ENCODE measurements around the gene SSUH2.

Gene SSUH2

DNA sequence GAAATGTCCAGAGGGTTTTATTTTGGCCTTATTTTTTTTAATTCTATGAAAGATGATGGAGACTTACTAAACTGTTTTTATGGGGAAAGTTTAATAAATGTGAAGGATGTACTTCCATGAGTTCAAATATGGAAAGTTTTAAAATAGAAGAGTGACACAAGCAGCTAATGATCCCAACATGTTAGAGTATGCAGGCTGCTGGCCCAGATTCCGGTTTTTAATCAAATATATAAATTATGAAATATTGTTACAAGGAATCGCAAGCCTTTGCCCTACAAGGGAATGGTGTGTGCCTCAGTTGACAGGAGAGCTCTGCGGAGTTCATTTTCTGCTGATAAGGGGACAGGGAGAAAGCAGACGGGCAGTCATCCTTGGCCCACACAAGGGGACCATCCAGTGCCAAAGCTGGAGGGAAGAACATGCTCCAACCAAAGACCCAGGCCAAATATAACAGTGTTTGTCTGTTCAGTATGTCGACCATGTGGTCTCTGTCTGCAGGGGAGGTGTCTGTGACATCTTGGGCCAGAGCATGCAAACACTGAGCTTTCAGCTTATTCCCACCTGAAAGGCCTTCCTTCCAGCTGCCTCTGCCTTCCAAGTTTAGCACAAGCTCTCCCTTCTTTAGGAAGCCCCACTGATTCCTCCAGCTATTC lies 69.8 kb downstream of the SSUH2 start:
- no peak overlapping the region for H3K27ac ChIP-seq
- TF ChIP-seq ZFX (IDR thresholded peaks at IDR 0.05; ENCODE audit: borderline replicate concordance) (no peak), CTCF (IDR thresholded peaks at IDR 0.05) (no peak)

GRCh38 chr3:8574040-8574669 lies 70.4 kb downstream of the SSUH2 start:
- no peak overlapping the region for H3K27ac ChIP-seq
- no peak for TF ChIP-seq CTCF (IDR thresholded peaks at IDR 0.05)
- no peak for TF ChIP-seq ZFX (IDR thresholded peaks at IDR 0.05; ENCODE audit: borderline replicate concordance)

DNA sequence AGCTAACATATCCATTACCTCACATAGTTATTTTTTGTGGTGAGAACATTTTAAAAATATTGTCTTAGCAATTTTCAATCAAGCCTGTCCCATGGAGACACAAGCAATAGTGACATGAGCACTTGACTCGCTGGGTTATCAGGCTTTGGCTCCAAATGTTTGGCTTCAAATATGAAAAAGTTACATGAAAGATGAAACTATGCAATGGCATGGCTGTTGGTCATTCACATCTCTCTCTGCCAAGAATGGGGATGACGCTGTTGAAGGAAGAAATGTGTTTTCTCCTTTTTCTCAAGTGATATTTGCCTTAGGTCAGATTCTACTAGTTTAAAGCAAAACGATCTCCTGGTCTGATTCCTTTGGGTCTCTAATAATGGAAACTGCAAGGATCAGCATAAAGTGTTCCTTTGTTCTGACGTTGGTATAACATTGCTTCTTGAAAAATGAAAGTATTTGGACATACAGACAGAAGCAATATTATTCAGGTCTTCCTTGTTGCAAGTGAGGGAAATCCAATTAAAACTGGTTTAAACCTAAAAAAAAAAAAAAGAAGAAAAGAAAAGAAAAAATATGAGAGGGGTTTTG lies 71.2 kb downstream of the SSUH2 start:
- TF ChIP-seq CTCF (IDR thresholded peaks at IDR 0.05) (no peak), ZFX (IDR thresholded peaks at IDR 0.05; ENCODE audit: borderline replicate concordance) (no peak)
- H3K27ac ChIP-seq: no peak overlapping the region

DNA sequence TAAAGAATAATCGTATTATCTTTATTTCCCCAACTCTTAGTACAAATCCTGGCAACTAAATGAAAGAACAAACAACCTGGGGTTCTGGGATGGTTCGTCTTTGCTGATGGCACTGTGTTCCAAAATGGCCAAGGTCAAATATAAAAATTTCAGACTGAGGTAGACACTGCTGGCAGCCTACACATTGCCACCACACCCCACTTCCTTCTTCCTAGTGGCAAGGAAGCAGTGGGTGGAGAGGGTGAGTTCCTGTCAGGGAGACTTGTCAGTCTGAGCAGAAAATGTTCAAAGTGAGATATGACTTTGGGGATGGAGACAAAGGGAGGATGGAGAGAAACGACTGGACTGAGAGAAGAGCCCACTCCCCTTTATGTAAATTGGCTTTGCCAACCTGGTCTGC lies 73.3 kb downstream of the SSUH2 start:
- no peak overlapping the region for H3K27ac ChIP-seq
- TF ChIP-seq CTCF (IDR thresholded peaks at IDR 0.05): no peak
- TF ChIP-seq ZFX (IDR thresholded peaks at IDR 0.05; ENCODE audit: borderline replicate concordance): no peak

Data from 22Rv1 (cell line).